ENCODE data around the gene DLGAP1. TPM values are rescaled to one million over a fixed set of nuclear protein-coding genes. Genes with fewer than 3 reads are reported as not detected.

Gene DLGAP1
- total and polyA plus RNA-seq, 10 of the 15 experiments (the other 5 are each of a cell fraction or from before 2014, with no cell fraction given), result 0.23 to 27.6 (median 1.9) TPM

- BruUV-seq (replicated peaks), result no TSS peak
- Histone ChIP-seq H3K4me2 (ENCODE audit: control insufficient read depth, insufficient read depth) (no peak overlapping the region), H4K20me1 (ENCODE audit: control insufficient read depth, insufficient read depth) (no peaks in the 10 kb centered on the region), H3K9me3 (replicated peaks; ENCODE audit: control insufficient read depth, insufficient read depth, low read length) (no peaks in the 10 kb centered on the region), H3K27ac (ENCODE audit: control insufficient read depth, insufficient read depth) (no peak overlapping the region), H3K79me2 (ENCODE audit: control insufficient read depth, insufficient read depth, low read length) (no peaks in the 10 kb centered on the region), H3K27me3 (replicated peaks in 1 of 2; ENCODE audit: control insufficient read depth in 2 of 2, insufficient read depth in 2 of 2, low read length in 1 of 2) (no peaks in the 10 kb centered on the region), H2AFZ (ENCODE audit: control insufficient read depth, low read depth, low read length) (no peak overlapping the region), H3K9ac (ENCODE audit: control insufficient read depth, insufficient read depth, low read length) (no peak overlapping the region), H3K4me3 (no peak overlapping the region), H3K36me3 (ENCODE audit: control insufficient read depth in 2 of 2, insufficient read depth in 2 of 2, low read length in 1 of 2) (no peaks in the 10 kb centered on the region), H3K4me1 (ENCODE audit: control insufficient read depth, insufficient read depth, low read length) (no peaks in the 10 kb centered on the region)
- intact Hi-C loops (cut with micrococcal nuclease; ENCODE audit: unreplicated experiment), result loop anchor here (1.0 to 10.0 kb wide), 3 partner anchors 224 to 721 kb away; no protein-coding TSS in a partner anchor
- 7% methylated on average over 8 of the region's 8 CpGs for WGBS (ENCODE audit: insufficient coverage, insufficient replicate concordance, low lambda C conversion rate, missing lambda C conversion rate)
- RAD21 ChIA-PET (ENCODE audit: unreplicated experiment), result interaction anchor here (0.6 to 3.1 kb wide), 26 partner anchors 9 to 1061 kb away, joined by 3 to 78 read pairs (median 4); no protein-coding TSS in a partner anchor
- DNase-seq (ENCODE audit: low read depth, low spot score), result peak; percentile 38
- SMC1A ChIA-PET (ENCODE audit: uncharacterized antibody, unreplicated experiment), result interaction anchor here (0.6 to 4.4 kb wide), 45 partner anchors 10 to 1063 kb away, joined by 3 to 59 read pairs (median 4); no protein-coding TSS in a partner anchor
- in situ Hi-C loops (cut with MboI), result no loop called here
- POLR2A ChIA-PET, result interaction anchor here (0.5 to 1.1 kb wide), 5 partner anchors 10 to 906 kb away, joined by 3 to 7 read pairs (median 3); no protein-coding TSS in a partner anchor
- peak; percentile 85 for ATAC-seq
- CTCF ChIA-PET, result interaction anchor here (0.6 to 3.6 kb wide), 69 partner anchors 9 to 1063 kb away, joined by 3 to 111 read pairs (median 5); no protein-coding TSS in a partner anchor
- FAIRE-seq, result peak; percentile 66
- TF ChIP-seq NFYB (IDR thresholded peaks at IDR 0.05; ENCODE audit: insufficient read depth, low read depth, low read length) (no peak), RAD21 (IDR thresholded peaks at IDR 0.05; ENCODE audit: insufficient read depth, low read depth, low read length) (peak; percentile 61), RUNX3 (IDR thresholded peaks at IDR 0.05; ENCODE audit: low read length) (peak; percentile 33; the same call in 1 of the 2 replicates), ZNF384 (IDR thresholded peaks at IDR 0.05; ENCODE audit: borderline replicate concordance, low read depth, low read length) (peak; percentile 97), SMC3 (IDR thresholded peaks at IDR 0.05; ENCODE audit: borderline replicate concordance, low read length) (peak; percentile 66; the same call in 1 of the 2 replicates), NFXL1 (IDR thresholded peaks at IDR 0.05; ENCODE audit: borderline replicate concordance) (no peak), BHLHE40 (IDR thresholded peaks at IDR 0.05; ENCODE audit: borderline replicate concordance in 1 of 2, low read depth in 2 of 2, low read length in 1 of 2) (no peak), CTCF (IDR thresholded peaks at IDR 0.05 in 2 of 3, conservative IDR thresholded peaks at IDR 0.05 in 1 of 3; ENCODE audit: control insufficient read depth in 2 of 3, extremely low read depth in 1 of 3, insufficient read depth in 1 of 3, low read depth in 3 of 3, low read length in 3 of 3) (peak; percentile 75 to 76 (median 75); a peak in 5 of 6 replicates), YY1 (IDR thresholded peaks at IDR 0.05; ENCODE audit: low read depth, low read length) (0 out of 2 replicates have a peak, but pooled peaks have one; percentile 32)
These were observed 459.5 kb downstream of the DLGAP1 start for GRCh38 chr18:3995476-3996102.
